Measurements from ENCODE around the gene AGTR1. TPM values are rescaled to one million over a fixed set of nuclear protein-coding genes. Genes with fewer than 3 reads are reported as not detected.

The AGTR1 gene
- polyA plus RNA-seq, 3 donors = not detected

DNA sequence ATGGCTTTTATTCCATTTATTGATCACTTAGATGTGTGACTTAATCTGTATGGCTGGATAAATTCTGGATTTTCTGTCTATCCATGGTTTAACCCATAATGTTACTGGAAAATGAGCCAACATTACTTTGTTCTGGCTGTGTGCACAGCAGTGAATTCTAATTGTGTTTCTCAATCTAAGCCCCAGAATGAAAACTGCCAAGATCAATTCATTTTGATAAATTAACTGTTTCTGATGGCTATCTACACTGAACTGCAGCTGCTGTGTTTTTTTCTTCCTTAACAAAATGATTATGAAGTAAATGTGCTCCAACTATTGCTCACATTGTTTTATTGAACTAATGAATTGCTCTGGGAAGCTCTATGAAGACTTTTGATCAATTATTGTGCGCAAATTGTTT, 94.2 kb downstream of the AGTR1 start:
- H3K4me3 Mint-ChIP-seq = no peak overlapping the region
- H3K4me2 ChIP-seq (replicated peaks; ENCODE audit: extremely low read depth, low read length, poor library complexity, severe bottlenecking) = no peak overlapping the region
- H3K27ac Mint-ChIP-seq = no peak overlapping the region
- H3K27ac ChIP-seq (ENCODE audit: low read depth in 1 of 2, low read length in 2 of 2) = no peak overlapping the region
- no peaks in the 10 kb centered on the region for H3K4me1 Mint-ChIP-seq
- intact Hi-C loops (cut with micrococcal nuclease) = no loop called here
- no peaks in the 10 kb centered on the region for H3K79me2 ChIP-seq (ENCODE audit: insufficient read depth, low read length)
- H3K36me3 ChIP-seq (replicated peaks in 1 of 2; ENCODE audit: control insufficient read depth in 1 of 2, insufficient read depth in 2 of 2, low read length in 2 of 2) = no peaks in the 10 kb centered on the region
- TF ChIP-seq, protein P1, sequence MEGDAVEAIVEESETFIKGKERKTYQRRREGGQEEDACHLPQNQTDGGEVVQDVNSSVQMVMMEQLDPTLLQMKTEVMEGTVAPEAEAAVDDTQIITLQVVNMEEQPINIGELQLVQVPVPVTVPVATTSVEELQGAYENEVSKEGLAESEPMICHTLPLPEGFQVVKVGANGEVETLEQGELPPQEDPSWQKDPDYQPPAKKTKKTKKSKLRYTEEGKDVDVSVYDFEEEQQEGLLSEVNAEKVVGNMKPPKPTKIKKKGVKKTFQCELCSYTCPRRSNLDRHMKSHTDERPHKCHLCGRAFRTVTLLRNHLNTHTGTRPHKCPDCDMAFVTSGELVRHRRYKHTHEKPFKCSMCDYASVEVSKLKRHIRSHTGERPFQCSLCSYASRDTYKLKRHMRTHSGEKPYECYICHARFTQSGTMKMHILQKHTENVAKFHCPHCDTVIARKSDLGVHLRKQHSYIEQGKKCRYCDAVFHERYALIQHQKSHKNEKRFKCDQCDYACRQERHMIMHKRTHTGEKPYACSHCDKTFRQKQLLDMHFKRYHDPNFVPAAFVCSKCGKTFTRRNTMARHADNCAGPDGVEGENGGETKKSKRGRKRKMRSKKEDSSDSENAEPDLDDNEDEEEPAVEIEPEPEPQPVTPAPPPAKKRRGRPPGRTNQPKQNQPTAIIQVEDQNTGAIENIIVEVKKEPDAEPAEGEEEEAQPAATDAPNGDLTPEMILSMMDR (IDR thresholded peaks at IDR 0.05) = no peak
- H4K20me1 ChIP-seq (ENCODE audit: insufficient read depth, low read length) = no peaks in the 10 kb centered on the region
- no peak for DNase-seq
- H2AFZ ChIP-seq (ENCODE audit: insufficient read depth, low read depth, low read length, poor library complexity, severe bottlenecking) = no peak overlapping the region
- H3K4me1 ChIP-seq (ENCODE audit: control insufficient read depth in 1 of 2, insufficient read depth in 2 of 2, low read length in 2 of 2) = no peaks in the 10 kb centered on the region
- H3K36me3 Mint-ChIP-seq = no peaks in the 10 kb centered on the region
- H3K9ac ChIP-seq (ENCODE audit: insufficient read depth, low read length, poor library complexity, severe bottlenecking) = no peak overlapping the region
- H3K4me3 ChIP-seq (replicated peaks in 1 of 3; ENCODE audit: low read depth in 2 of 3, low read length in 3 of 3) = no peak overlapping the region
- no peaks in the 10 kb centered on the region for H3K9me3 ChIP-seq (replicated peaks in 1 of 2; ENCODE audit: control insufficient read depth in 1 of 2, insufficient read depth in 1 of 2, low read length in 2 of 2)
- H3K9me3 Mint-ChIP-seq = no peaks in the 10 kb centered on the region
- no peaks in the 10 kb centered on the region for H3K27me3 ChIP-seq (ENCODE audit: control insufficient read depth in 2 of 2, insufficient read depth in 2 of 2, low read length in 2 of 2)
- no CpG with 5 or more reads among the region's 1 CpG for WGBS (ENCODE audit: insufficient coverage)
- peaks cover 0 to 6% (median 1%) of the 10 kb centered on the region in 3 donors for H3K27me3 Mint-ChIP-seq (ENCODE audit: low read depth in 3 of 3)

DNA sequence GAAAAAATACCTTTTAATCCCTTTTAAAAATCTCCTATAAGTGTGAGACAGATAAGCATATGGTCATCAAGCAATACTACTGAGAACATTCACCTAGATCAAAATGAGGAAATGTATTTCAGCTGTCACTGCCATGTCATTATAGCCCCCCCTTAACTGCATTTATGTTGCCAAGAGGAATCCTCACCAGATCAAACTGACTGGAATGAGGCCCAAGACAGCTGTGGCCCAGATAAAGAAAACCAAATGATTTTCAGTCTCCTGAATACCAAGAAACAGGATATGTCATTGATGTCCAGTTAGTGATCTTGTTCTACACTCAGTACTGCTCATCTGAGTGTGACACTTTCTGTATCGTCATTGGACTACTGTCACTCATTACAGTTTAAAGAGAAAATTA, 94.8 kb downstream of the AGTR1 start:
- Mint-ChIP-seq H3K4me3 (no peak overlapping the region), H3K36me3 (no peaks in the 10 kb centered on the region), H3K27me3 (ENCODE audit: low read depth in 3 of 3) (peaks cover 0 to 6% (median 1%) of the 10 kb centered on the region in 3 donors), H3K9me3 (no peaks in the 10 kb centered on the region), H3K4me1 (no peaks in the 10 kb centered on the region), H3K27ac (no peak overlapping the region)
- H3K9me3 ChIP-seq (replicated peaks in 1 of 2; ENCODE audit: control insufficient read depth in 1 of 2, insufficient read depth in 1 of 2, low read length in 2 of 2) = no peaks in the 10 kb centered on the region
- no peaks in the 10 kb centered on the region for H3K79me2 ChIP-seq (ENCODE audit: insufficient read depth, low read length)
- H2AFZ ChIP-seq (ENCODE audit: insufficient read depth, low read depth, low read length, poor library complexity, severe bottlenecking) = no peak overlapping the region
- H3K9ac ChIP-seq (ENCODE audit: insufficient read depth, low read length, poor library complexity, severe bottlenecking) = no peak overlapping the region
- H4K20me1 ChIP-seq (ENCODE audit: insufficient read depth, low read length) = no peaks in the 10 kb centered on the region
- H3K36me3 ChIP-seq (replicated peaks in 1 of 2; ENCODE audit: control insufficient read depth in 1 of 2, insufficient read depth in 2 of 2, low read length in 2 of 2) = no peaks in the 10 kb centered on the region
- H3K4me1 ChIP-seq (ENCODE audit: control insufficient read depth in 1 of 2, insufficient read depth in 2 of 2, low read length in 2 of 2) = no peaks in the 10 kb centered on the region
- H3K4me3 ChIP-seq (replicated peaks in 1 of 3; ENCODE audit: low read depth in 2 of 3, low read length in 3 of 3) = no peak overlapping the region
- intact Hi-C loops (cut with micrococcal nuclease) = no loop called here
- TF ChIP-seq, protein P1 (IDR thresholded peaks at IDR 0.05) = no peak
- H3K27me3 ChIP-seq (ENCODE audit: control insufficient read depth in 2 of 2, insufficient read depth in 2 of 2, low read length in 2 of 2) = no peaks in the 10 kb centered on the region
- no peak overlapping the region for H3K4me2 ChIP-seq (replicated peaks; ENCODE audit: extremely low read depth, low read length, poor library complexity, severe bottlenecking)
- WGBS (ENCODE audit: insufficient coverage) = no CpG with 5 or more reads among the region's 1 CpG
- no peak overlapping the region for H3K27ac ChIP-seq (ENCODE audit: low read depth in 1 of 2, low read length in 2 of 2)
- no peak for DNase-seq

Small RNA genes within 50 kb of the gene (small RNA-seq; reads per million reads assigned to genes)
- not detected for gene RPL38P1 (ENCODE audit: insufficient read length, low read depth)

Other genes starting within 250 kb of the AGTR1 start
- not detected for gene CPB1, start 129.9 kb downstream of the AGTR1 start, polyA plus RNA-seq
- not detected for gene CPA3, start 167.4 kb downstream of the AGTR1 start, polyA plus RNA-seq